ENCODE measurements around the gene CD7. TPM values are rescaled to one million over a fixed set of nuclear protein-coding genes. Genes with fewer than 3 reads are reported as not detected.

Gene CD7
- total and polyA plus RNA-seq, 9 of the 15 experiments (the other 6 are each of a cell fraction or from before 2014, with no cell fraction given), result 0.21 to 0.35 TPM; not detected in 7

GRCh38 chr17:82345151-82345976 lies 28.0 kb upstream of the CD7 start (continued):
- peak; percentile 71 for TF ChIP-seq NEUROD1 (IDR thresholded peaks at IDR 0.05; ENCODE audit: borderline replicate concordance, low read depth, low read length, partially characterized antibody)
- TF ChIP-seq POU5F1 (IDR thresholded peaks at IDR 0.05; ENCODE audit: borderline replicate concordance, low read depth, low read length, partially characterized antibody), result no peak
- TF ChIP-seq, protein P1, sequence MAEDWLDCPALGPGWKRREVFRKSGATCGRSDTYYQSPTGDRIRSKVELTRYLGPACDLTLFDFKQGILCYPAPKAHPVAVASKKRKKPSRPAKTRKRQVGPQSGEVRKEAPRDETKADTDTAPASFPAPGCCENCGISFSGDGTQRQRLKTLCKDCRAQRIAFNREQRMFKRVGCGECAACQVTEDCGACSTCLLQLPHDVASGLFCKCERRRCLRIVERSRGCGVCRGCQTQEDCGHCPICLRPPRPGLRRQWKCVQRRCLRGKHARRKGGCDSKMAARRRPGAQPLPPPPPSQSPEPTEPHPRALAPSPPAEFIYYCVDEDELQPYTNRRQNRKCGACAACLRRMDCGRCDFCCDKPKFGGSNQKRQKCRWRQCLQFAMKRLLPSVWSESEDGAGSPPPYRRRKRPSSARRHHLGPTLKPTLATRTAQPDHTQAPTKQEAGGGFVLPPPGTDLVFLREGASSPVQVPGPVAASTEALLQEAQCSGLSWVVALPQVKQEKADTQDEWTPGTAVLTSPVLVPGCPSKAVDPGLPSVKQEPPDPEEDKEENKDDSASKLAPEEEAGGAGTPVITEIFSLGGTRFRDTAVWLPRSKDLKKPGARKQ (CRISPR knock-in tag; IDR thresholded peaks at IDR 0.05), result peak; percentile 44
- no peak; the same call in 1 of the 2 replicates for TF ChIP-seq ZNF586 (CRISPR knock-in tag; conservative IDR thresholded peaks at IDR 0.05)
- TF ChIP-seq PHF20 (IDR thresholded peaks at IDR 0.05; ENCODE audit: partially characterized antibody), result peak; percentile 0
- peak; percentile 36; the same call in 1 of the 2 replicates for TF ChIP-seq ARID4B (CRISPR knock-in tag; IDR thresholded peaks at IDR 0.05)
- 0 out of 2 replicates have a peak, but pooled peaks have one; percentile 23 for TF ChIP-seq E2F3 (CRISPR knock-in tag; IDR thresholded peaks at IDR 0.05)
- no peak for TF ChIP-seq ZNF354B (CRISPR knock-in tag; IDR thresholded peaks at IDR 0.05)
- no peak for TF ChIP-seq ESRRB (CRISPR knock-in tag; IDR thresholded peaks at IDR 0.05; ENCODE audit: borderline replicate concordance)
- no peak for TF ChIP-seq CHD4 (IDR thresholded peaks at IDR 0.05; ENCODE audit: insufficient read depth, insufficient replicate concordance, low read depth, low read length, poor library complexity, severe bottlenecking)

All from K562 (cell line).